ENCODE data around the gene UNC80. TPM values are rescaled to one million over a fixed set of nuclear protein-coding genes. Genes with fewer than 3 reads are reported as not detected.
"Not testable (repeated sequence)": the region's sequence is repeated elsewhere in the genome, so short reads cannot be mapped to it uniquely, and the experiment has no call there.

UNC80 gene
- not detected in 2 replicates for total RNA-seq
- not detected for polyA plus RNA-seq (2012)

DNA sequence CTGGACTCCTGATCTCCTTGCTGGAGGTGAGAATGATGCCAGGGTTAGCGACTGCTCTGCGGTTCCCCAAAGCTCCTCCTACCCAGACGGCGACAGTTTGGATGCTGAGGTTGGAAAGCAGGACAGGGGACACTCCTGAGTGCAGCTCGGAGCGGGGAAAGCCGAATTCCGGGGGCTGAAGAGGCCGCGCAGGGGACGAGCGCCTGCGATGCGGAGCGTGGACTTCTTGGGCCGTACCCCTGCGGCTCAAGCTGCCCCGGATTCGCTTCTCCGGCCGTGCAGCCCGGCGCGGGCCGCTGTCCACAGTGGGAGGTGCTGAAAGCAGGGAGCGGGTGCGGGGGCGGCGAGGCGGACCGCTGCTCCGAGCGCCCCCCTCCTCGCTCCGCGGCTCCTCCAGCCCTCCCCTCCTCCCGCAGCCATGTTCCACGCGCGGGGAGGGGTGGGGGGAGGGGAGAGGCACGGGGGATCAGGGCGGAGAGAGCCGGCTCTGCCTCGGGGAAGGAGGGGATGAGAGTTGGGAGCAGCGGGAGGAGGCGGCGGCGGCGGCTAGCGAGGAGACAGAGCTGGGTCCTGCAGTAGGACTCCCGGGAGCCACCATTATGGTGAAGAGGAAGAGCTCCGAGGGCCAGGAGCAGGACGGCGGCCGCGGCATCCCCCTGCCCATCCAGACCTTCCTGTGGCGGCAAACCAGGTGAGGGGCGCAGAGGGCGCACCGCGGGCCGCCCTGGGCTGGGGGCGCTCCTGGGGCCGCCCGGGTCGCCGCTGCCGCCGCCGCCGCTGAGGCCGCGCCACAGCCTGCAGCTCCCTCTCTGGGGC lies at the start of gene UNC80:
UNC80 (plus strand) TSS at position 359 of the 816 bp plus-strand sequence; CDS start at position 600, 241 bp downstream.
- peak; percentile 72 for DNase-seq (ENCODE audit: low read depth)

DNA sequence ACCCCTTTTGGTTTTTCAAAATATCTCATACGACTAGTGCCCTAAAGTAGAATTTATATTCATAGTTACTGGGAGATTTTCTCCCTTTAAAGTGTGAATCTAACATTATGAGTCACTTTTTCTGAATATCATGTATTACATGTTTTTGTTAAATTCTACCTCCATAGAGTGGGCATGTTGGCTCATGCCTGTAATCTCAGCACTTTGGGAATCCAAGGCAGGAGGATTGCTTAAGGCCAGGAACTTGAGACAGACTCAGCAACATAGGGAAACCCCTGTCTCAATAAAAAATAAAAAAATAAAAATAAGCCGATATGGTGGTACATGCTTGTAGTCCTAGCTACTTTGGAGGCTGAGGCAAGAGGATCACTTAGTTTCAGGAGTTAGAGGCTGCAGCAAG lies 45.3 kb upstream of the UNC80 start:
- no peak for DNase-seq (ENCODE audit: low read depth)

GRCh38 chr2:209727077-209727476 lies 44.6 kb upstream of the UNC80 start:
- no peak for DNase-seq (ENCODE audit: low read depth)

DNA sequence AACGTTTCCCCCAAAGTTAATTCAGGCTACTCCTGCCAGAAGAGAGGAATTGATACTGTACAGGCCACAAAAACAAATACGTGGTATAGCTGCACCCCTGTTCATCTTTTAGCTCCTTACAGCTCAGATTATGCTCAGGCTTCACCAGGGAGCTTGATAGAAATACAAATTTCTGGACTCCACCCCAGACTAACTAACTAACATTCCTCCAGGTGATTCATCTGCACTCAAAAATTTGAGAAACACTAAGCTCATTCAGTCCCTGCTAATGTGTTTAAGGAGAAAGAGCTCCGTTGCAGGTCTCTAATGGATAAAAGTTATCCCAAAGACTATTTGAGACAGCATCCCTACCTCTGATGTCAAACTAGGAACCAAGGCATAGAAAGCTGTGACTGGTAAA lies 36.8 kb upstream of the UNC80 start:
- DNase-seq (ENCODE audit: low read depth), result no peak

- no peak for DNase-seq (ENCODE audit: low read depth)
Observed at GRCh38 chr2:209741953-209742352, 29.7 kb upstream of the UNC80 start.

GRCh38 chr2:209753020-209753419 lies 18.6 kb upstream of the UNC80 start:
- DNase-seq (ENCODE audit: low read depth), result no peak

DNA sequence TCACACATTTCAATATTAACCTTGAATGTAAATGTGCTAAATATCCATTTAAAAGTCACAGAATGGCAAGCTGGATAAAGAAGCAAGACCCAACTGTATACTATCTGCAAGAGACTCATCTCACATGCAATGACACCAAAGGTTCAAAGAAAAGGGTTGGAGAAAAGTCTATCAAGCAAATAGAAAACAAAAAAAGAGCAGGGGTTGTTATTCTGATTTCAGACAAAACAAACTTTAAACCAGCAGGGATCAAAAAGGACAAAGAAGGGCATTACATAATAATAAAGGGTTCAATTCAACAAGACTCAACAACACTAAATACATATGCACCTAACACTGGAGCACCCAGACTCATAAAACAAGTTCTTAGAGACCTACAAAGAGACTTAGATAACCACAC lies 14.5 kb upstream of the UNC80 start:
- DNase-seq (ENCODE audit: low read depth), result no peak

GRCh38 chr2:209761566-209761965 lies 10.1 kb upstream of the UNC80 start:
- no peak for DNase-seq (ENCODE audit: low read depth)

DNA sequence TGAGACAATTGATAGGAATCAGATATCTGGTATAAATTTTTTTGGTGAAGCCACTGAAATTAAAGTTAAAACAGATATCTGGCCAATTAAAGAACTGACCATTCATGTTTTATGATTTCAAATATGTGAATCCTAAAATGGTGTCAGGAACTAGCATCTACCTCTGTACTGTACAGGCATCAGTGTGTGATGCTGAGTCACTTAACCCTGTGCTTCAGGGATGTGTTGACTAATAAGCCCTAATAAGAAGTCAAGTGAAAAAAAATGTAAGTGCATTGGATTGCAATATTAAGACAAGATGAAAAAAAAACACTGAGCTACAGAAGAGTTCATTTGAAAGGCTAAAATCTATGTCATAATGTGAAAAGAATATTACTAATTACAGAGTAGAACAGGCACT lies 9.1 kb upstream of the UNC80 start:
- no peak for DNase-seq (ENCODE audit: low read depth)

DNA sequence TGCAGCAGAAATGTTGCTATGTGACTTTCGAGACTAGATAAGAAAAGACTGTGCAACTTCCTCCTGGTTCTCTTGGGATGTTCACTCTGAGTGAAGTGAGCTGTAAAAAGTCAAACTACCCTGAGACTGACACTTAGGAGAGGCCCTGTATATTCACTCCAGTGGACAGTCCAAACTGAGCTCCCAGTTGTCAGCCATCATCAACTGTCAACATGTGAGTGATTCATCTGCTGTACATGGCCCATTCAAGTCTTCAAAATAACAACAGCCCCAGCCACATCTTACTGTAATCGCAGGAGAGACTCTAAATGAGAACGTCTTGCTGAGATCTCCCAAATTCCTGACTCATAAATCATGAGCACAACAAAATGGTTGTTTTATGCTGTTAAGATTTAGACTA lies 8.5 kb upstream of the UNC80 start:
- DNase-seq (ENCODE audit: low read depth), result peak; percentile 84

DNA sequence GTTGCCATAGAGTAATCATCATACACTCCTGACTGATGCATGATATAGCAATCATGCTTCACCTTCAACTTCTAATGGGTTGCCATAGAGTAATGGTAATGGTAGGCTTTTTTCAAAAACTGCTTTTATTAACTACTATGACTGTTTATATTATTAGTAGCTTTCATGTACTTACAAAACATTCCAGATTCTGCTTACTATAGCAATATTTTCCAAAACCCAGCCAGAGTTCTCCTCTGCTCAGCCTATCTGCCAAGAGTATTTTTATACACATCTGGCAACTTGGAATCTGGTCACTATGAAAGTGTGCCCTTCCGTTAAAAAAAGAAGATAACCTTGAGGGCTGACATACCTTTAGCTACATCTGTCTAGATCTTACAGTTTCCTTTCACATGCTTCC lies 5.0 kb upstream of the UNC80 start:
- DNase-seq (ENCODE audit: low read depth), result no peak

DNA sequence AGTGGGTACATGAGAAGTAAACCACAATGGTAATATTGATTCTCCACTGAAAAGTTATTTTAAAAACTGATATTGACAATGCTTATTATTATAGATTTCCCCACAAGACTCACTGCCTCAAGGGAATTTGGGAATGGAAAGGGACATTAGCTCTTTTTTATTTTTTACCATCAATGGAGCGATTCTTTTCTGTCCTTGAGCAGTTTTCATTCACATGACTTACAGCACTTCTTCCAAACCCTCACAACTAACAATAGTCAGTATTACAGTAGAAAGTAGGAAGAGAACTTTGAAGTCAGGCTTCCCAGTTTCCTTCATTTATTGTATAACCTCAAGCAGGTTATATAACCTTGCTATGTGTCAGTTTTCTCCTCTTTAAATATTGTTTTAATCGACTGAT lies 4.3 kb upstream of the UNC80 start:
- no peak for DNase-seq (ENCODE audit: low read depth)

GRCh38 chr2:209768557-209768956 lies 3.1 kb upstream of the UNC80 start:
- DNase-seq (ENCODE audit: low read depth), result no peak

DNA sequence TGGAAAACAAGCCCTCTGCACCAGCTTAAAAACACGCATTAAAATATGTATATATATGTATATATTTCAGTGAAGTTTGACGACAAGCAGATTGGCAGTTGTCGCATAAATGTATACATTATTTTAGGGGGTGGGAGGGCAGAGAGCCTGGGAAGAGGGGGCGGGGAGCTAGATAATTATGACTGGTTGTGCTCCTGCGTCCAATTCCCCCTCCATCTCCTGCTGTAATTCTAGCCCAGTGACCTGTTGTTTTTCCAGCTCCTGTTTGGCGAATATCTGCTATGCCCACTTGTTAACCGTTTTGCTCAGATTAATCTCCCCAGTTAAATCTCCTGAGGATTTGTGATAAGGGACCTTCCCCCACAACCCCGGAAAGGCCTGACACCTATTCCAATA lies 656 bp downstream of the UNC80 start:
- DNase-seq (ENCODE audit: low read depth), result no peak

DNA sequence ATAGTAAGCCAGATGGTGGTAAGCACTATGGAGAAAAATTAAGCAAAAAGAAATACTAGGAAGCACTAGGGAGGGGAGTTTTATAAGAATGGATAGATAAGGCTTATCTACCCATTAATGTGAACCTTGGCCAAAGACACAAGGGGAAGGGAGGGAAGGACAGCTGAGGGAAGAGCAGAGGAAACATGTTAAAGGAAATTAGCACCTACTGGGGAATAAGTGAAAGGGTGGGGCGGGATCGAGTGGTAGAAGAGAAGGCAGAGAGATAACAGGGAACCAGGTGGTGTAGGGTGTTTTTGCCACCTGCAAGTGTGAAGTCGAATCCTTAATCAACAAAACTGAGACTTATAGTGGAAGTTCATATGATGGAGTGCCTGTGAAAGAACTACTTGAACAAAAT lies 1.7 kb downstream of the UNC80 start:
- no peak for DNase-seq (ENCODE audit: low read depth)

GRCh38 chr2:209787416-209787815 lies 15.8 kb downstream of the UNC80 start:
- no peak for DNase-seq (ENCODE audit: low read depth)

GRCh38 chr2:209788925-209789324 lies 17.3 kb downstream of the UNC80 start:
- DNase-seq (ENCODE audit: low read depth), result no peak

DNA sequence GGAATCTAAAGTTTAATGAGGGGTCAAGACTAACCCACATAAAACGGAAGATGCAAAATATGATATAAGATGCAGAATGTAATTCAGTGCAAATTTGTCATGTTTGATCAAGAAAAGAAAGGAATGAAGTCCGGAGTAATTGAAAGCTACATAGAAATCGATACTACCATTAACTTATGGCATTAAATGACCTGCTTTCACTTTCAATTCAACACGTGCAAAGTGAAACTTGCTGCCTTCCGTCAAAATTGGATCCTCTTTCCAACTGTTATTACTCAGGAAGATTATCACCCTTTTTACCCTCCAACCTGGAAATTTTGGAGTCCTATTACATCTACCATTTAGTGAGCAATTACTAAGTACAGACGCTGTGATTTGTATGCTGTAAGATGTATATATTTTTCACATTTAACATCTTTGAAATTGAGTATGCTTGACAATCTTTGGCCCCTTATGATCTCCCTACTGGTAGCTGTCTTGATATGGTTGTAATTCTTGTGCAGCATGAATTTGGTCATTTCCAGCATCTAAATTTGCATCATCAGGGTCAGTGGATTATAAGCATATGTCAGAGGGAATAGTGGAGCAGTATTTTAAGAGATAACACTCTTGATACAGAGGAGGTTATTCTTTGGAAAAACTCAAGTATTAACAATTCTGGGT lies 18.6 kb downstream of the UNC80 start:
- peak; percentile 2 for DNase-seq (ENCODE audit: low read depth)

GRCh38 chr2:209791151-209791550 lies 19.5 kb downstream of the UNC80 start:
- no peak for DNase-seq (ENCODE audit: low read depth)

GRCh38 chr2:209795425-209795824 lies 23.8 kb downstream of the UNC80 start:
- DNase-seq (ENCODE audit: low read depth), result not testable (repeated sequence)

- DNase-seq (ENCODE audit: low read depth), result no peak
Observed at GRCh38 chr2:209805351-209805750, 33.7 kb downstream of the UNC80 start.

- no peak for DNase-seq (ENCODE audit: low read depth)
Observed at GRCh38 chr2:209806318-209806717, 34.7 kb downstream of the UNC80 start.

DNA sequence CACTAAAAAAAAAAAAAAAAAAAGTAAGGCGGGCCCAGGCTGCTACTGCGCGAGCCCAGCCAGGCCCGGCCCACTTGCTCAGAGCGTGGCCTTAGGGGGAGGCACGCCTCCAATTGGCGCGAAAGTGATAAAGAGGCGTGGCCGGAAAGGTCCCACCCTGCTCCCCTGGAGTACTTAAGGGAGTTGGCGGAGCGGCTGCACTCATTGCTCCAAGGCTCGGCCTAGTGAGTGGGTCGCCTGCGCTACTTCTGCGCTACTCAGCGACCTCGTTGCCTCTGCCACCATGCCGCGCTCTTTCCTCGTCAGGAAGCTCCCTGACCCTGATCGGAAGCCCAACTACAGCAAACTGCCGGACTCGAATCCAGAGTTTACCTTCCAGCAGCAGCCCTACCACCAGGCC lies 36.9 kb downstream of the UNC80 start:
- DNase-seq (ENCODE audit: low read depth), result no peak

All from myocyte (in vitro differentiated cells).